ENCODE measurements around the gene BRAP. TPM values are rescaled to one million over a fixed set of nuclear protein-coding genes. Genes with fewer than 3 reads are reported as not detected.
"Not testable (repeated sequence)": the region's sequence is repeated elsewhere in the genome, so short reads cannot be mapped to it uniquely, and the experiment has no call there.

BRAP gene
- polyA plus RNA-seq, 1 donor (not counting 4 experiments of a cell fraction or from before 2014, with no cell fraction given) = 19.5 TPM

GRCh38 chr12:111655356-111655755, 30.4 kb downstream of the BRAP start:
- H3K4me1 ChIP-seq (ENCODE audit: control insufficient read depth, extremely low read depth, insufficient read depth, low read length) = no peaks in the 10 kb centered on the region
- no peaks in the 10 kb centered on the region for H3K9me1 ChIP-seq (ENCODE audit: control insufficient read depth, extremely low read depth, insufficient read depth, low read length)
- no peak overlapping the region for H3K4me3 ChIP-seq (ENCODE audit: control insufficient read depth in 2 of 3, extremely low read depth in 1 of 3, insufficient read depth in 2 of 3, low read depth in 1 of 3, low read length in 3 of 3)
- H3K27ac ChIP-seq (ENCODE audit: control insufficient read depth, insufficient read depth, low read length) = no peak overlapping the region
- no peak overlapping the region for H3K9ac ChIP-seq (ENCODE audit: control insufficient read depth, extremely low read depth, insufficient read depth, low read length)
- no peak for DNase-seq (ENCODE audit: low read depth, low spot score)
- no peak overlapping the region for H3K4me2 ChIP-seq (ENCODE audit: control insufficient read depth, extremely low read depth, insufficient read depth, low read depth, low read length)
- no peak for FAIRE-seq
- peaks cover 12 to 31% of the 10 kb centered on the region in 2 experiments for H3K36me3 ChIP-seq (ENCODE audit: control insufficient read depth in 2 of 2, extremely low read depth in 1 of 2, insufficient read depth in 2 of 2, low read length in 2 of 2)
- H3K79me2 ChIP-seq (ENCODE audit: control insufficient read depth, insufficient read depth, low read length) = no peaks in the 10 kb centered on the region
- H3K27me3 ChIP-seq (ENCODE audit: control insufficient read depth, extremely low read depth, insufficient read depth, low read length) = no peaks in the 10 kb centered on the region
- H3K9me3 ChIP-seq (ENCODE audit: control insufficient read depth, low read depth, low read length) = no peaks in the 10 kb centered on the region
- no peak for TF ChIP-seq CTCF (optimal IDR thresholded peaks at IDR 0.05 in 1 of 3, IDR thresholded peaks at IDR 0.05 in 1 of 3, conservative IDR thresholded peaks at IDR 0.05 in 1 of 3; ENCODE audit: extremely low read depth in 1 of 3, insufficient read depth in 2 of 3, low read length in 3 of 3)
- TF ChIP-seq EZH2 (IDR thresholded peaks at IDR 0.05; ENCODE audit: low read length) = no peak
- H4K20me1 ChIP-seq (ENCODE audit: control insufficient read depth, extremely low read depth, insufficient read depth, low read length) = no peaks in the 10 kb centered on the region
- H2AFZ ChIP-seq (ENCODE audit: control insufficient read depth, low read length) = no peak overlapping the region
- dilution Hi-C loops (cut with MboI; ENCODE audit: extremely low pct_ligation_motif_present, low sequenced_read_pairs) = no loop called here

- Histone ChIP-seq H3K36me3 (ENCODE audit: control insufficient read depth in 2 of 2, extremely low read depth in 1 of 2, insufficient read depth in 2 of 2, low read length in 2 of 2) (peaks cover 14 to 25% of the 10 kb centered on the region in 2 experiments), H3K9me3 (ENCODE audit: control insufficient read depth, low read depth, low read length) (no peaks in the 10 kb centered on the region), H3K4me2 (ENCODE audit: control insufficient read depth, extremely low read depth, insufficient read depth, low read depth, low read length) (no peak overlapping the region), H4K20me1 (ENCODE audit: control insufficient read depth, extremely low read depth, insufficient read depth, low read length) (no peaks in the 10 kb centered on the region), H3K4me1 (ENCODE audit: control insufficient read depth, extremely low read depth, insufficient read depth, low read length) (no peaks in the 10 kb centered on the region), H3K27me3 (ENCODE audit: control insufficient read depth, extremely low read depth, insufficient read depth, low read length) (no peaks in the 10 kb centered on the region), H3K79me2 (ENCODE audit: control insufficient read depth, insufficient read depth, low read length) (no peaks in the 10 kb centered on the region), H3K27ac (ENCODE audit: control insufficient read depth, insufficient read depth, low read length) (no peak overlapping the region), H3K9ac (ENCODE audit: control insufficient read depth, extremely low read depth, insufficient read depth, low read length) (no peak overlapping the region), H3K9me1 (ENCODE audit: control insufficient read depth, extremely low read depth, insufficient read depth, low read length) (no peaks in the 10 kb centered on the region), H2AFZ (ENCODE audit: control insufficient read depth, low read length) (no peak overlapping the region), H3K4me3 (ENCODE audit: control insufficient read depth in 2 of 3, extremely low read depth in 1 of 3, insufficient read depth in 2 of 3, low read depth in 1 of 3, low read length in 3 of 3) (no peak overlapping the region)
- DNase-seq (ENCODE audit: low read depth, low spot score) (no peak), FAIRE-seq (no peak)
- dilution Hi-C loops (cut with MboI; ENCODE audit: extremely low pct_ligation_motif_present, low sequenced_read_pairs) = no loop called here
- TF ChIP-seq CTCF (optimal IDR thresholded peaks at IDR 0.05 in 1 of 3, IDR thresholded peaks at IDR 0.05 in 1 of 3, conservative IDR thresholded peaks at IDR 0.05 in 1 of 3; ENCODE audit: extremely low read depth in 1 of 3, insufficient read depth in 2 of 3, low read length in 3 of 3) (no peak), EZH2 (IDR thresholded peaks at IDR 0.05; ENCODE audit: low read length) (no peak)
These were observed 32.2 kb downstream of the BRAP start for GRCh38 chr12:111653596-111653995.

- H3K4me1 ChIP-seq (ENCODE audit: control insufficient read depth, extremely low read depth, insufficient read depth, low read length); H3K4me3 ChIP-seq (ENCODE audit: control insufficient read depth in 2 of 3, extremely low read depth in 1 of 3, insufficient read depth in 2 of 3, low read depth in 1 of 3, low read length in 3 of 3); H3K9me3 ChIP-seq (ENCODE audit: control insufficient read depth, low read depth, low read length); H2AFZ ChIP-seq (ENCODE audit: control insufficient read depth, low read length); H4K20me1 ChIP-seq (ENCODE audit: control insufficient read depth, extremely low read depth, insufficient read depth, low read length); H3K4me2 ChIP-seq (ENCODE audit: control insufficient read depth, extremely low read depth, insufficient read depth, low read depth, low read length); H3K27ac ChIP-seq (ENCODE audit: control insufficient read depth, insufficient read depth, low read length); H3K79me2 ChIP-seq (ENCODE audit: control insufficient read depth, insufficient read depth, low read length); DNase-seq (ENCODE audit: low read depth, low spot score); FAIRE-seq; H3K9ac ChIP-seq (ENCODE audit: control insufficient read depth, extremely low read depth, insufficient read depth, low read length); H3K27me3 ChIP-seq (ENCODE audit: control insufficient read depth, extremely low read depth, insufficient read depth, low read length); H3K9me1 ChIP-seq (ENCODE audit: control insufficient read depth, extremely low read depth, insufficient read depth, low read length); dilution Hi-C loops (cut with MboI; ENCODE audit: extremely low pct_ligation_motif_present, low sequenced_read_pairs): not testable (repeated sequence)
- peaks cover 14 to 22% of the 10 kb centered on the region in 2 experiments for H3K36me3 ChIP-seq (ENCODE audit: control insufficient read depth in 2 of 2, extremely low read depth in 1 of 2, insufficient read depth in 2 of 2, low read length in 2 of 2)
These were observed 33.2 kb downstream of the BRAP start for GRCh38 chr12:111652530-111652929.

All from keratinocyte (primary cell).